A549 treated with AZD9567 at 1 μM for 4 hours (cell line): ENCODE data around the gene TUBGCP6. TPM values are rescaled to one million over a fixed set of nuclear protein-coding genes. Genes with fewer than 3 reads are reported as not detected.

ENCODE experiments used
- total RNA-seq: library from RNA; stranded (reverse); fragments of 200-300 nt; extraction: Qiagen RNA extraction; gene quantifications from 5 replicates; pipeline ENCODE4 v1.2.3, GENCODE V29; 2022; ENCODE audit not compliant: insufficient read depth

TUBGCP6 gene
- total RNA-seq: 3.7 to 13.2 TPM (median 12.8 TPM) in 5 replicates

DNA sequence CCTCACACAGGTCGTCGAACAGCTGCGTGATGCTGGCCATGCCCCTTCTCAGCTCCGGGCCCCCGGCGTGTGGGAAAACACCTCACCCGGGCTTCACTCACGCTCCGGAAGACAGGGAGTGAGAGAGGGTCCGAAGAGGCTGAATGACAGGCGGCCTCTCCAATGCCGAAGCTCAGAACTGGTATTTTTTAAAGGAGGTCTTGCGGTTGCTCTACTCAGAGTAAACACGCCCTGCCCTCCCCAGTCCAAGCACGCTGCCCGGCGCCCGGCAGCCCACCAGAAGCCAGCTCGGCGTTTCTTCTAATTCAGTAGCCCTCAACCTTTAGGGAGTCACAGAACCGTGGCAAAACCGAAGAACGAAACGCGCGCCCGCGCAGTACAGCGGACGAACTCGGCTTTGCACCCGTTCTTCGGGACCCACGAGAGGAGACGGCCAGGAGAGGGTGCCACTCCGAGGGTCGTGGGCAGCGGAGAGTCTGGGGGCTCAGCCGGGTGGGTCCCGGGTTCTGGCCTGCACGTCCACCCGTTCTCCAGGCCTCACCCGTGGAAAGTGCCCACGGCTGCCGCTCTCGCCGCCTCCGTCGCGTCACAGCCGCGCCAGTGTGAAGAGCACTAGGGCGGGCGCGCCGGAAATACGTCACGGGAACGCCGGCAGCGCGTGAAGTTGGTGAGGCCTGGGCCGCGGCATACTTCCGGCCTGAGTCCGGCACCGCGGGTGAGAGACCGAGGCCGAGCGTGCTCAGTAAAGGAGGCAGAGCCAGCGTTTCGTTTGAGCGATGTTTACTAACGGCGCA is at the start of gene TUBGCP6:
TSS of gene TUBGCP6 (minus strand) at position 604 of the 794 bp plus-strand sequence. CDS start at position 40, 564 bp downstream.

DNA sequence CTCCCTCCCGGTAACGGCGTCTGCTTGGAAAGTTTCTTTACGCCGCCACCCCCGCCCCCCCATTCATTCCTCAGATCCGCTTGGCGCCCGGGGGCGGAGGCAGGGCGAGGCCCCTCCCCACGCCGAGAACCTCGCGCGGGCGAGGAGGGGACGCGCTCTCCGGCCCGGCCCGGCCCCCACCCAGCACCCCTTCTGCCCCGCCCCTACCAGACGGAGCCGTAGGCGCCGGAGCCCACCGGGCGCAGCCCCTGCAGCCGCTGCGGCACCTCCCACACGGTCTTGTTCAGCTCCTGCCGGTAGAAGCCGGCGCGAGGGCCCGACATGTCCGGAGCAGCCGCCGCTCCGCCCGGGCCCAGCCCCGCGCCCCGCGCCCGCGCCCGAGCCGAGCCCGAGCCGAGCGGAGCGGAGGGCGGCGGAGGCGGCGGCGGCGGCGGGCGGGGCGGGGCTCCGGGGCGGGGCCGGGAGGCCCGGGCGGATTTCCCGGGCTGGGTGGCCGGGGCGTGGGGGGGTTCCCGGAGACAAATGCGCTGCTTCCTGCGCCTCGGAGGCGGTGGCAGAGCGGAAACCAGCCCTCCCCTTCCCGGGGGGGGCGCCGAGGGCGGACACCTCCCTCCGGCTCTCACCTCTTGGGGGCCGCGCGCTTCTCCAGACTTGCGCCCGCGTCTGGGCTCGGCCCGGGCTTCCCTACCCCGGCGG is 25.3 kb upstream of the TUBGCP6 start, which contains the start of gene MAPK11:
TSS of gene MAPK11 (minus strand) at position 411 of the 696 bp plus-strand sequence. CDS start at position 323, 88 bp downstream.

GRCh38 chr22:50261615-50262459 is 17.0 kb upstream of the TUBGCP6 start, which contains the start of gene MAPK12:
Gene MAPK12 (minus strand): TSS chr22:50261683. CDS start chr22:50261509, 174 bp downstream.

GRCh38 chr22:50250555-50251476 is 6.0 kb upstream of the TUBGCP6 start, which contains the start of gene HDAC10:
Gene HDAC10 (minus strand): TSS chr22:50251265. CDS start chr22:50251032, 233 bp downstream.

DNA sequence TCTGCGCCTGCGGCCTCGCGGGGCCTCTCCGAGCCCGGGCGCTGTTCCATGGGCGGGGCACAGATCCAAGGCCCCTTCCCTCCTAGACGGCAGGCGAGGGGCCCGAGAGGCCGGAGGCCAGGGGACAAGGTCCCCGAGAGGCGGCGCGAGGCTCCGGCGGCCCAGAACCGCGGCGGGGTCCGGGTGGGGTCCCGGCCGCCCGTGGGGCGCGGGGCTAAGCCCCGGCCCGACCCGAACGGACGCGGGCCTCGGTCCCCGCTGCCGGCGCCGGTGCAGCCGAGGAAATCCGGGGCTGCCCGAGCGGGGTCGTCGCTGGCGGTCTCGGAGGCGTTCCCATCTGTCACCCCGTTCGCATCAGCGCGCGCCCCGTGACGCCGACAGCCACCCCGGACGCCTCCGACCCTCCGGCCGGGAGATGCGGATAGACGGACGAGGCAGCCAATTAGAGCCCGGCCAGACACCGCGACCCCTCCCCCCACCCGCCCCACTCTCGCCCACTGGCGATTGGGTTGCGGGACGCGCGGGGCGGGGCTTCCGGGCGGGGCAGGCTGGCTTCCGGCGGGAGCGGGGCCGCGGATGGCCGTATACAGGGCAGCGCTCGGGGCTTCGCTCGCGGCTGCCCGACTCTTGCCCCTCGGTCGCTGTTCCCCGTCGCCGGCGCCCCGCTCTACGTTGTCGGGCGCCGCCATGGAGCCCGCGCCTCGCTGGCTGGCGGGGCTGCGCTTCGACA is 44.2 kb downstream of the TUBGCP6 start, which contains the start of gene SELENOO:
TSS of gene SELENOO (plus strand) at position 551 of the 730 bp plus-strand sequence. CDS start at position 577, 26 bp downstream.

DNA sequence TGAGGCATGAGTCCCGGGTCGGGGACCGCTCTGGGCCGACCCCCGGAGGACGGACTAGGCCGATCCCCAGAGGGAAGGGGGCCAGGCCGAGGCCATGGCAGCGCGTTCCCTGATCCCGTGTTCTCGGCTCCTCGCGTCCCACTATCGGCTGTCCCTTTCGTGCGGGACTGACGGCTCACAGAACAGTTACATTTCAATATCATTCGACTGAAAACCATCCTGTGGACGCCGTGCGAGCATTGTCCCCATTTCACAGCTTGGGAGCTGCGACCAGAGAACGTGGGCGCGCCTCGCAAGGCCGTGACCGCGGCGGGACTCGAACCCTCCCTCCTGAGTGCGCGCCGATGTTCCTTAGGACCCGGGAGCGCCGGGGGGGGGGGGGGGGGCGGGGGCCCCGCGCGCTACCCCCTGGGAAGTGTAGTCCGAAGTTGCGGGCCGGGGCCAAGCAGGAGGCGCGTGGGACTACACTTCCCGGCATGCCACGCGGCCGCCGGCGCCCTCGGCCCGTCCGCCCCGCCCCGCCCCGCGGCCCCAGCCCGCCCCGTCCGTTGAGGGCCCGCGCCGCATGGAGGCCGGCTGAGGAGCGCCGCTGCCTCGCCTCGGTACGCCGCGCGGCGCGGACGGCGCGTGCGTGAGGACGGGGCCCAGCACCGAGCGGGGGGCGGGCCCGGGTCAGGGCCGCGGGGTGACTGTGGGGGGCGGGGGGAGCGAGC is 59.3 kb downstream of the TUBGCP6 start, which contains the start of gene TRABD:
TSS of gene TRABD (plus strand) at position 539 of the 713 bp plus-strand sequence. CDS start 7,148 bp downstream, outside the sequence.

DNA sequence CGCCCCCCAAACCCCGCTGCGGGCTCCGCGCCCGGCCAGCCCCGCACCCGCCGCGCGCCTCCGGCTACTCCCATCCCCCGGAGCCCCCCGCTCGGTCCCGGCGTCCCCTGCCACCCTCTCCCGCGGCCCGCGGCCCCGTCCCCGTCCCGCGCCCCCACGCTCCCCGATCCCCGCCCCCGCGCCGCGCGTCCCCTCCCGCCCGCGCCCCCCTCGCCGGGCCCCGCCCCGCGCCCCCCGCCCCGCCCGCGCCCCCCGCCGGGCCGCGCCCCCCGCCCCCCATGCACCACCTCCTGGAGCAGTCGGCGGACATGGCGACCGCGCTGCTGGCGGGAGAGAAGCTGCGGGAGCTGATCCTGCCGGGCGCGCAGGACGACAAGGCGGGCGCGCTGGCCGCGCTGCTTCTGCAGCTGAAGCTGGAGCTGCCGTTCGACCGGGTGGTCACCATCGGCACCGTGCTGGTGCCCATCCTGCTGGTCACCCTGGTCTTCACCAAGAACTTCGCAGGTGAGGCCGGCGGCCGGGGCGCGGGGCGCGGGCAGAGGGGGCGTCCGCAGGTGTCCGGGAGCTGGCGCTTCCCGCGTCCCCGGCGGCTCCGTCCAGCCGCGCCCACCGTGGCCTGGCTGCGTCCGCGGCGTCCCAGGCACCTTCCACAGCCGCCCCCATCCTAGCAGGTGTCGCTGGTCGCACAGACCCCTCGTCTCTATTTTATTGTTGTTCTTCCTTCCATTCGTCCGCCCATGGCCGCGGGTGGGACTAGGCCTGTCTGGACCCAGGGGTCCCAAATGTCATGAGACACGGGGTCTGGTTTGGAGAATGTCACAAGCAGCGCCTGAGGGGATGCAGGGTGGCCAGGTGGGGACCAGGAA is 74.1 kb downstream of the TUBGCP6 start, which contains the start of gene PANX2:
TSS of gene PANX2 (plus strand) at position 279 of the 866 bp plus-strand sequence. CDS start at position 279, 0 bp downstream.

Other genes with a start within 250 kb of the TUBGCP6 start
- 0.03 to 0.05 TPM (median 0.04 TPM) in 3 of 5 replicates, not detected in the others for gene IL17REL, start 232.3 kb downstream of the TUBGCP6 start, total RNA-seq
- not detected in 5 replicates for gene TTLL8, start 186.7 kb downstream of the TUBGCP6 start, total RNA-seq
- gene MLC1, start 159.6 kb downstream of the TUBGCP6 start, total RNA-seq: not detected in 5 replicates
- not detected in 5 replicates for gene MOV10L1, start 155.0 kb downstream of the TUBGCP6 start, total RNA-seq
- 3.7 to 6.1 TPM (median 5.7 TPM) in 5 replicates for gene PANX2, start 74.3 kb downstream of the TUBGCP6 start, total RNA-seq
- 22.1 to 36.4 TPM (median 35.5 TPM) in 5 replicates for gene TRABD, start 59.1 kb downstream of the TUBGCP6 start, total RNA-seq
- 9.7 to 22.0 TPM (median 20.0 TPM) in 5 replicates for gene SELENOO, start 44.0 kb downstream of the TUBGCP6 start, total RNA-seq
- 9.1 to 13.8 TPM (median 13.0 TPM) in 5 replicates for gene HDAC10, start 6.2 kb upstream of the TUBGCP6 start, total RNA-seq
- gene MAPK12, start 16.7 kb upstream of the TUBGCP6 start, total RNA-seq: 15.3 to 28.9 TPM (median 26.4 TPM) in 5 replicates
- 6.2 to 8.0 TPM (median 7.1 TPM) in 5 replicates for gene MAPK11, start 25.4 kb upstream of the TUBGCP6 start, total RNA-seq
- gene PLXNB2, start 62.6 kb upstream of the TUBGCP6 start, total RNA-seq: 113 to 126 TPM (median 115 TPM) in 5 replicates
- gene DENND6B, start 82.0 kb upstream of the TUBGCP6 start, total RNA-seq: 2.3 to 4.0 TPM (median 4.0 TPM) in 5 replicates
- gene PPP6R2, start 98.3 kb upstream of the TUBGCP6 start, total RNA-seq: 12.4 to 15.4 TPM (median 15.1 TPM) in 5 replicates
- gene SBF1, start 230.0 kb upstream of the TUBGCP6 start, total RNA-seq: 21.4 to 28.8 TPM (median 27.9 TPM) in 5 replicates
- gene ADM2, start 236.5 kb upstream of the TUBGCP6 start, total RNA-seq: 0.52 to 0.59 TPM (median 0.57 TPM) in 5 replicates
- gene MIOX, start 241.8 kb upstream of the TUBGCP6 start, total RNA-seq: 0.13 TPM in 1 of 5 replicates, not detected in the others